OCI-LY1 (cell line): ENCODE results near the gene IPO4.
"Not testable (repeated sequence)": the region's sequence is repeated elsewhere in the genome, so short reads cannot be mapped to it uniquely, and the experiment has no call there.

Experiments
- H2AFZ ChIP-seq: fragments of 200-600 bp; sonication (generic), shearing (Covaris generic); 2 replicates; pipeline ENCODE4 v1.6.0; 2014; ENCODE audit warnings: antibody characterized with exemption, mild to moderate bottlenecking, low read length
- H3F3A ChIP-seq: fragments of 200-600 bp; sonication (generic), shearing (Covaris generic); 2 replicates; pipeline ENCODE4 v1.6.0; 2014; ENCODE audit warnings: mild to moderate bottlenecking, antibody characterized with exemption, low read length, moderate library complexity; ENCODE audit not compliant: insufficient read depth
- H3K27ac ChIP-seq: fragments of 200-600 bp; sonication (generic); 2 replicates; pipeline ENCODE4 v1.5.1; 2014; ENCODE audit warnings: low read length, mixed run types, mild to moderate bottlenecking, low read depth; ENCODE audit not compliant: poor library complexity, severe bottlenecking
- H3K27me3 ChIP-seq: fragments of 200-600 bp; sonication (generic); 2 replicates; pipeline ENCODE4 v1.6.0; 2014; ENCODE audit warnings: antibody characterized with exemption, mild to moderate bottlenecking, low read length, moderate library complexity; ENCODE audit not compliant: insufficient read depth
- H3K36me3 ChIP-seq: fragments of 200-600 bp; sonication (generic); 2 replicates; pipeline ENCODE4 v1.6.1; 2014; ENCODE audit warnings: mild to moderate bottlenecking, antibody characterized with exemption, low read length, moderate library complexity, mixed read lengths; ENCODE audit not compliant: insufficient read depth
- H3K4me1 ChIP-seq: fragments of 200-600 bp; sonication (generic); 2 replicates; pipeline ENCODE4 v1.5.1; 2014; ENCODE audit warnings: mild to moderate bottlenecking, low read length, moderate library complexity; ENCODE audit not compliant: insufficient read depth, severe bottlenecking
- H3K4me2 ChIP-seq: fragments of 200-600 bp; sonication (generic), shearing (Covaris generic); 2 replicates; pipeline ENCODE4 v1.6.1; 2014; ENCODE audit warnings: low read length
- H3K4me3 ChIP-seq: fragments of 200-600 bp; sonication (generic); 2 replicates; pipeline ENCODE4 v1.5.1; 2014; ENCODE audit warnings: low read length, low read depth, mild to moderate bottlenecking, mixed read lengths; ENCODE audit not compliant: poor library complexity, severe bottlenecking
- H3K79me2 ChIP-seq: fragments of 200-600 bp; shearing (Covaris generic); 2 replicates; pipeline ENCODE4 v1.6.1; 2016; ENCODE audit warnings: mixed run types, low read length, mixed read lengths; ENCODE audit not compliant: insufficient read depth
- H3K9ac ChIP-seq: fragments of 200-600 bp; sonication (generic), shearing (Covaris generic); 2 replicates; pipeline ENCODE4 v1.6.1; 2014; ENCODE audit warnings: mild to moderate bottlenecking, low read length, mixed read lengths
- H3K9me2 ChIP-seq: fragments of 200-600 bp; sonication (generic), shearing (Covaris generic); 2 replicates; pipeline ENCODE4 v1.6.1; 2014; ENCODE audit warnings: low read depth, mild to moderate bottlenecking, low read length, mixed read lengths
- H3K9me3 ChIP-seq: fragments of 200-600 bp; shearing (Covaris generic); 2 replicates; pipeline ENCODE4 v1.6.1; 2014; ENCODE audit warnings: low read length, mixed read lengths
- H4K20me1 ChIP-seq: fragments of 200-600 bp; sonication (generic), shearing (Covaris generic); 2 replicates; pipeline ENCODE4 v1.6.0; 2016; ENCODE audit warnings: mild to moderate bottlenecking, low read length; ENCODE audit not compliant: insufficient read depth
- EZH2 ChIP-seq: fragments of 200-600 bp; sonication (generic), shearing (Covaris generic); IDR thresholded peaks from 2 replicates; pipeline ENCODE4 v1.8.0; 2017; ENCODE audit warnings: borderline replicate concordance, mixed run types, mild to moderate bottlenecking, antibody characterized with exemption, low read length, moderate library complexity, mixed read lengths
- TF ChIP-seq, protein P1 (sequence below): fragments of 200-600 bp; sonication (generic), shearing (Covaris generic); IDR thresholded peaks from 2 replicates; pipeline ENCODE4 v1.5.1; 2017; ENCODE audit warnings: mild to moderate bottlenecking, antibody characterized with exemption, low read length, moderate library complexity, mixed read lengths

Gene IPO4

DNA sequence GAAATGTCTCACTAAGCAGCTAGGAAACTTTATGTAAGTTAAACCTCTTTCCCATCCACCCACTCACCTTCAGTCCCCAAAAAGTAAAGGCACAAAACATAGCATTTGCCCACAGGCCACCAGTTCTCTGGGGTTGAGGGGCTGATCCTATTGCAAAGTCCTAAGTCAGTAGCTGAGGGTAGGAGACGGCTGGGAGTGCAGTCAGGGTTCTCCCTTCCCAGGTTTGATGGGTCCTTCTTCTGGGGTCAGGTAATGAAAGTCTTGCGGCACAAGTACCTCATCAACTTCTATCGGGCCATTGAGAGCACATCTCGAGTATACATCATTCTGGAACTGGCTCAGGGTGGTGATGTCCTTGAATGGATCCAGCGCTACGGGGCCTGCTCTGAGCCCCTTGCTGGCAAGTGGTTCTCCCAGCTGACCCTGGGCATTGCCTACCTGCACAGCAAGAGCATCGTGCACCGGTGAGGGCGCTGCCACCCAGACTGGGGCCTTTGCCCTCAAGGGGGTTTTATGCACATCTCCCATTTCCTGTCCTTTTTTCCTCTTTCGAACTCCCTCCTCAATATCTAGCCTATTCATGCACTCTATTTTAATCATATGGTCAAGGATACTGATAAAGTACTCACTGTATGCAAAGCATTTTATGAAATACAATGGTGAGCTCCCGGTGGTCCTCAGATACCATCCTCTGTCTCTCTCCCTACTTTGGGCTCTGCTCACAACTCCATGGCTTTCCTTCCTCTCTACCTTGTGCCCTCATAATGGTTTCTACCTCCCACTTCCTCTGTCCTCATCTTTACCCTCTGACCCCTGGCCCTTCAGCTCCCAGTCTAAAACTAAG is 17.9 kb upstream of the IPO4 start:
- H3K9me3 ChIP-seq, result 0 out of 2 replicates have a peak, but pooled peaks cover under 1% of the 10 kb centered on the region
- H3K79me2 ChIP-seq, result no peaks in the 10 kb centered on the region
- H3K4me3 ChIP-seq, result no peak overlapping the region
- H3K27me3 ChIP-seq, result no peaks in the 10 kb centered on the region
- peaks cover 86% of the 10 kb centered on the region for H3K36me3 ChIP-seq
- no peak overlapping the region for H3K27ac ChIP-seq
- no peaks in the 10 kb centered on the region for H4K20me1 ChIP-seq
- H3K9me2 ChIP-seq, result no peaks in the 10 kb centered on the region
- no peak for TF ChIP-seq EZH2
- TF ChIP-seq, protein P1, sequence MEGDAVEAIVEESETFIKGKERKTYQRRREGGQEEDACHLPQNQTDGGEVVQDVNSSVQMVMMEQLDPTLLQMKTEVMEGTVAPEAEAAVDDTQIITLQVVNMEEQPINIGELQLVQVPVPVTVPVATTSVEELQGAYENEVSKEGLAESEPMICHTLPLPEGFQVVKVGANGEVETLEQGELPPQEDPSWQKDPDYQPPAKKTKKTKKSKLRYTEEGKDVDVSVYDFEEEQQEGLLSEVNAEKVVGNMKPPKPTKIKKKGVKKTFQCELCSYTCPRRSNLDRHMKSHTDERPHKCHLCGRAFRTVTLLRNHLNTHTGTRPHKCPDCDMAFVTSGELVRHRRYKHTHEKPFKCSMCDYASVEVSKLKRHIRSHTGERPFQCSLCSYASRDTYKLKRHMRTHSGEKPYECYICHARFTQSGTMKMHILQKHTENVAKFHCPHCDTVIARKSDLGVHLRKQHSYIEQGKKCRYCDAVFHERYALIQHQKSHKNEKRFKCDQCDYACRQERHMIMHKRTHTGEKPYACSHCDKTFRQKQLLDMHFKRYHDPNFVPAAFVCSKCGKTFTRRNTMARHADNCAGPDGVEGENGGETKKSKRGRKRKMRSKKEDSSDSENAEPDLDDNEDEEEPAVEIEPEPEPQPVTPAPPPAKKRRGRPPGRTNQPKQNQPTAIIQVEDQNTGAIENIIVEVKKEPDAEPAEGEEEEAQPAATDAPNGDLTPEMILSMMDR, result no peak
- H3F3A ChIP-seq, result no peaks in the 10 kb centered on the region
- no peak overlapping the region for H3K9ac ChIP-seq
- H3K4me1 ChIP-seq, result no peaks in the 10 kb centered on the region
- no peak overlapping the region for H3K4me2 ChIP-seq
- H2AFZ ChIP-seq, result no peak overlapping the region

DNA sequence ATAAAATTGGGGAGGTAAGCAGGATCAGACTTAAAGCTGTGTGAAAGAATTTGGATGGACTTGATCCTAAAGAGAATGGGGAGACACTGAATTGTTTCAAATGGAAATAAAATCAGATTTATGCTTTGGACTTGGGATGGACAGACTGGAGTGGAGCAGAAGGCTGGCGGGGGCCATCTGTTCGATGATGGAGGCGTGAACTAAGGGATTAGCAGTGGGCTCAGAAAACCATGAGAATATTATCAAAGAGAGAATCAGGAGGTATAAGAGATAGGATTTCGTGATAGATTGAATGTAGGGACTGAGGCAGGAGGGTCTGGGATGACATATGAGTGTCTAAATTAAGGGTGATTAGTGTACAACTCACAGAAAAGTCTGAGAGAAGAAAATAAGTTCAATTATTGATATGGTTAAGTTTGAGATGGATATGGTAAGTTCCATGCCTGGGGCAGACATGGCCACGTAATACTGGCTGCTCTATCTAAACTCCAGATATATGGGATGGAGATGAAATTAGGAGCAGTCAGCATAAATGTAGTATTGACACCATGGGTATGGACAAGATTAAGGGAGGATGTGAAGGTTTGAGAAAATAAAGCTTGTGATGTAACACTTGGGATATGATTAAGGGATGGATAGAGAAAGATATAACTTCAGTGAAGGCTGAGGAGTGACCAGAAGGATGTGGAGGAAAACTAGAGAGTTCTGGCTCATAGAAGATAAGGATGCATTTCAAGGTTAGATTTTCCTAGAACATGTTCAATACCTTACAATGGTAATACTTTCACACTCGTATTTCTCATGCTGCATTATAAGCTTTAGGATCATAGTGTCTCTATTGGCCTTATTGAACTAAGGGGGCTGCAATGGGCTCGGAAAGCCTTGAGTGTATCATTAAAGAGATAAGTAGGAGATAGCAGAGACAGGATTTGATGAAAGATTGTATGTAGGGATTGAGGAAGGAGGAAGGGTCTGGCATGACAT is 15.8 kb upstream of the IPO4 start:
- no peak overlapping the region for H3K4me2 ChIP-seq
- no peaks in the 10 kb centered on the region for H3K79me2 ChIP-seq
- no peak overlapping the region for H3K4me3 ChIP-seq
- H3F3A ChIP-seq, result no peaks in the 10 kb centered on the region
- H3K4me1 ChIP-seq, result no peaks in the 10 kb centered on the region
- no peaks in the 10 kb centered on the region for H3K9me2 ChIP-seq
- TF ChIP-seq EZH2, result no peak
- TF ChIP-seq, protein P1, result no peak
- no peaks in the 10 kb centered on the region for H4K20me1 ChIP-seq
- no peaks in the 10 kb centered on the region for H3K27me3 ChIP-seq
- H3K9ac ChIP-seq, result no peak overlapping the region
- peaks cover 3% of the 10 kb centered on the region; the same call in 1 of the 2 replicates for H3K9me3 ChIP-seq
- H3K36me3 ChIP-seq, result peaks cover 77% of the 10 kb centered on the region
- no peak overlapping the region for H2AFZ ChIP-seq
- no peak overlapping the region for H3K27ac ChIP-seq

DNA sequence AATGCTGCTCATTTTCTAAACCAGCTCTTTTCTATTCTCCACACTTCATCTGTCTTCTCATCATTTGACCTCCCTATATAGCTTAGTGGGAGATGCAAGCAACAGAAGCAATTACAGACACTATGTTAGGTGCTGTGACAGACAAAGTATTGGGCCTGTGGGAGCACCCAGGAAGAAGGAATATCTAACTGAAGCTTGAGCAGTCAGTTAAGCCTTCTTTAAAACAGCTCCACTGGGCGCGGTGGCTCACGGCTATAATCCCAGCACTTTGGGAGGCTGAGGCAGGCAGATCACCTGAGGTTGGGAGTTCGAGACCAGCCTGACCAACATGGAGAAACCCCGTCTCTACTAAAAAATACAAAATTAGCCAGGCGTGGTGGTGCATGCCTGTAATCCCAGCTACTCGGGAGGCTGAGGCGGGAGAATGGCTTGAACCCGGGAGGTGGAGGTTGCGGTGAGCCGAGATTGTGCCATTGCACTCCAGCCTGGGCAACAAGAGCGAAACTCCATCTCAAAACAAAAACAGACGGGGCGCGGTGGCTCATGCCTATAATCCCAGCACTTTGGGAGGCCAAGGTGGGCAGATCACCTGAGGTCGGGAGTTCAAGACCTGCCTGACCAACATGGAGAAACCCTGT is 14.8 kb upstream of the IPO4 start:
- H2AFZ ChIP-seq, H3K27ac ChIP-seq, H3K4me1 ChIP-seq, H3F3A ChIP-seq, H3K79me2 ChIP-seq, H3K4me3 ChIP-seq, H4K20me1 ChIP-seq, H3K9me3 ChIP-seq, H3K9me2 ChIP-seq, H3K27me3 ChIP-seq, H3K4me2 ChIP-seq, H3K9ac ChIP-seq: not testable (repeated sequence)
- peaks cover 76% of the 10 kb centered on the region for H3K36me3 ChIP-seq

DNA sequence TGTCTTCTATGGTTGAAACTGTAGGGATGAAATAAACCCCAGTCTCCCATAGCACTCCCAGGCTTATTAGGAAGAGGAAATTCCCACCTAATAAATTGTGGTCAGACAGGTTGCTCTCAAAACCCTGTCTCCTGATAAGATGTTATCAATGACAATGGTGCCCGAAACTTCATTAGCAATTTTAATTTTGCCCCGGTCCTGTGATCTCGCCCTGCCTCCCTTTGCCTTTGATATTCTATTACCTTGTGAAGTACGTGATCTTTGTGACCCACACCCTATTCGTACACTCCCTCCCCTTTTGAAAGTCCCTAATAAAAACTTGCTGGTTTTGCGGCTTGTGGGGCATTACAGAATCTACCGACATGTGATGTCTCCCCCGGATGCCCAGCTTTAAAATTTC is 13.9 kb upstream of the IPO4 start:
- not testable (repeated sequence) for H4K20me1 ChIP-seq, H3K4me1 ChIP-seq, H3K4me3 ChIP-seq, H3K9ac ChIP-seq, H3K9me3 ChIP-seq, H2AFZ ChIP-seq, H3K27me3 ChIP-seq, H3K4me2 ChIP-seq, H3K9me2 ChIP-seq, H3K79me2 ChIP-seq, H3F3A ChIP-seq, H3K27ac ChIP-seq
- peaks cover 69% of the 10 kb centered on the region for H3K36me3 ChIP-seq
